Measurements from ENCODE around the gene NUBPL.
"Not testable (repeated sequence)": the region's sequence is repeated elsewhere in the genome, so short reads cannot be mapped to it uniquely, and the experiment has no call there.

The NUBPL gene

GRCh38 chr14:31880935-31881334, 319.7 kb downstream of the NUBPL start:
- DNase-seq (ENCODE audit: low read depth) = peak; percentile 73

- no peak for DNase-seq (ENCODE audit: low read depth)
Observed at GRCh38 chr14:31881531-31882310, 320.5 kb downstream of the NUBPL start.

GRCh38 chr14:31884238-31884637, 323.0 kb downstream of the NUBPL start:
- no peak for DNase-seq (ENCODE audit: low read depth)

DNA sequence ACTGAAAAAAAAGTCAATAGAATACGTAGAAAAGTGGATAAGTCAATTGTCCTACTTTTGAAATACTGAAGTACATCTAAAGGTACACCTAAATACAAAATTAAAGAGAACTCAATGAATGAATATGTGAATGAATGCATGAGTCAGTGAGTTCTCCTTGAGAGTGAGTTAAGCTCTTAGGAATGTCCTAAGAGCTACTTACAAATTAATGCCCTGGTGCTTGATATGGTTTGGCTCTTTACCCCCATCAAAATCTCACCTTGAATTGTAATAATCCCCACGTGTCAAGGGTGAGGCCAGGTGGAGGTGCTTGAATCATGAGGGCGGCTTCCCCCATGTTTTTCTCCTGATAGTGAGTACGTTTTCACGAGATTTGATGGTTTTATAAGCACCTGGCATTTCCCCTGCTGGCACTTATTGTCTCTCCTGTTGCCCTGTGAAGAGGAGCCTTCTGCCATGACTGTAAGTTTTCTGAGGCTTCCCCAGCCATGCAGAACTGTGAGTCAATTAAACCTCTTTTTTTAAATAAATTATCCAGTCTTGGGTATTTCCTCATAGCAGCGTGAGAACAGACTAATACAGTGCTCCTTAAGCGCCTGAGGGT, 323.7 kb downstream of the NUBPL start:
- DNase-seq (ENCODE audit: low read depth) = no peak

GRCh38 chr14:31886156-31886835, 325.1 kb downstream of the NUBPL start:
- peak; percentile 57 for DNase-seq (ENCODE audit: low read depth)

GRCh38 chr14:31887929-31888580, 326.9 kb downstream of the NUBPL start:
- no peak for DNase-seq (ENCODE audit: low read depth)

GRCh38 chr14:31889297-31889696, 328.1 kb downstream of the NUBPL start:
- DNase-seq (ENCODE audit: low read depth) = no peak

- not testable (repeated sequence) for DNase-seq (ENCODE audit: low read depth)
Observed at GRCh38 chr14:31890202-31890601, 329.0 kb downstream of the NUBPL start.

- DNase-seq (ENCODE audit: low read depth) = no peak
Observed at GRCh38 chr14:31893221-31893757, 332.1 kb downstream of the NUBPL start.

DNA sequence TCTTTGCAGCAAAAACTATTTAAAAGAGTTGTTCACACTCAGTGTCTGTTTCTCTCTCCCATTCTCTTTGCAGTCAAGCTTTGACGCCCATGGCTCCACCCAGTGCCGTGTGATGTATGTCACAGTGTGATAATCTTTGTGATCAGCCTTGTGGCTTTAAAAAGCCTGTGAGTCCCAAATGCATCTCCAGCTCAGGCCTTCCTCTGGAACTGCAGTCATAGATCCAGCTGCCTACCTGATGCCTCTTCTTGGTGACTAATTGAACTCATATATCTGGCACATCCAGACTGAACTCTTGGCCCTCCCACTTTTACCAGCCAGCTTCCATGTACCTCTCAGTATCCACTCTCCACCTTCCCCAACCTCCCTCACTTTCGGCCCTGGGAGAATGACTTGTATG, 333.1 kb downstream of the NUBPL start:
- DNase-seq (ENCODE audit: low read depth) = no peak

DNA sequence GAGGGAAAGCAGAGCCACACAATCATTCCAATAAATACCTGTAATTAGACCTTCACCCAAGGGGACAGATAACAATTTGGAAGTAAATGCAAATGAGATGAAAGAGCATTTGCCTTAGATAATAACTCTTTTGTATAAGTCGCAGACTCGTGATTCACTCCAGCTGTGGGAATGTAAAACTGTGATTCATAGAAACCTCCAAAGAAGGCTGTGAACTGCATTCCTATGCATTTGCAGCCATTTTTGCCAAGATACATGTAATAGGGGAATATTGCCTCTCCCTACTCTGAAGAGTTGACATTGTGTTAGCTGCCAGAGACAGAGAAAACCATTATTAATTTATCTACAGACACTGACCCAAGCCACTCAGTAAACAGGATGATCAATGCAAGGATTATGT, 334.0 kb downstream of the NUBPL start:
- no peak for DNase-seq (ENCODE audit: low read depth)

DNA sequence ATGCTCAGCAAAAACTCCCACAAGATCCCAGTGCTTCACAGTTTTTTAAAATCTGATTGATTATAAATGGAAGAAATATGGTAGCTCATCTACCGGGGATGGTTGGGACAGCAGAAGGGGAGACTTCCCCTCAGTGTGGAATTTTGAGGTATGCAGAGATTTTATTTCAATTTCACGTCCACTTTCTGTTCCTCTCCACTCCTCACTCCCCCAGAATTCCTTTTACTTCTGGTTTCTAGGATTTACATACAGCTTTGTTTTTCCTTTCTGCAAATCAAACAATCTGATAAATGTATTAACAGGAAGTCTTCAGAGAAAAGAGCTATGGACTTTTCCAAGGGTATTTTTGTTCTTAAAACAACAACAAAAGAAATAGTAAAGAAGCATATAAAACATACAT, 334.4 kb downstream of the NUBPL start:
- no peak for DNase-seq (ENCODE audit: low read depth)

DNA sequence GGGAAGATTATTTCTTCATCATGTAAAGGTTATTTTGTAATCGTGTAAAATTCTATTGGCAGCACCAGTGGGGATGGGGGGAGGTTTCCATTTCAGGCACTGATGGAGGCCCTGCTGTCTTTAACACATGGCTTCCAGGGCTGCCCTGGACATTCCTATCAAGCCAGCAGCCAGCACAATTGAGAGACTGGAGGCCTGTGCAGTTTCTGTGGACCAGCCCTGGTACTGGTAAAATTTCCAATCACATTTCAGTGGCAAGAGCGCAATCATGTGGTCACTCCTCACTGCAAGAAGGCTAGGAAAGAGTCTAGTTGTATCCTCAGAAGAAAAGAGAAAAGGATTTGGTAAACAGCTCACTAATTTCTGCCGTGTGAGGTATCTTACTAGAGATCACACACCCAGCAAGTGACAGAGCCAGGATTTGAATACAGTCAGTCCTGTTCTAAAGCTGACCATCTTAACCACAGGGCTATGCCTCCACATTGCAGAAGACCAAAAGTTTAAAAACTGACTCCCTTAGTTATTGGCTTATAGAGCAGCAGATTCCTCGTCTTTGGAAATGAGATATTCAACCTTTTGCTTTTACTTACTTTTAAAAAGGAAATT, 336.5 kb downstream of the NUBPL start:
- DNase-seq (ENCODE audit: low read depth) = no peak

DNA sequence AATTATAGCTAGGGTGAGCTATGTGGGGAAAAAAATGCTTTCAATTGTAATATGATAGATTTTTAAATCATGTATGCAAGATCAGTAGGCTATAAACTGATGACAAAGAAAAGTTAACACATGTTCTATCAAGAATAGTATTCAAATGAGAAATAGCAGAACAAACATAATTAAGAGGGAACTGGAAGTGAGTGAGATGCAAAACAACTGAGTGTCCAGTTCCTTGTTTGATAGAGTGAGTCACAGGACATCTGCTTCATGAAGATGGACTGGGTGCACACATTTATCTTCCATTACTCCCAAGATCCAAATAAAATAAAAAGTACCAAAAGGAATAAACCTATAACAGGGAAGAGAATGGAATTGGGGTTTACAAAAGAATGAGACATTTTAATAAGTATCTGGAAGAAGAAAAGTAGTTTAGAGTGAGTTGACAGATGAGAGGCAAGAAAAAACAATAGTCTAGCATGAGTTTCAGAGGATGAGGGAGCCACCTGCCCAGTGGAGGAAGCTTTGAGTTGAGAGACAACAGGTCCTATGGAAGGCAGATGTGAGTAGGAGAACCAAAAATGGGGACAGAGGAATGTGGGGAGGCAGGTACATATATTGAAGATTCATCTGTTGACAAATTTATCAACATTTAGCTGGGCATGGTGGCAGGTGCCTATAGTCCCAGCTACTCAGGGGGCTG, 337.8 kb downstream of the NUBPL start:
- no peak for DNase-seq (ENCODE audit: low read depth)

GRCh38 chr14:31902002-31902401, 340.8 kb downstream of the NUBPL start:
- DNase-seq (ENCODE audit: low read depth) = no peak

DNA sequence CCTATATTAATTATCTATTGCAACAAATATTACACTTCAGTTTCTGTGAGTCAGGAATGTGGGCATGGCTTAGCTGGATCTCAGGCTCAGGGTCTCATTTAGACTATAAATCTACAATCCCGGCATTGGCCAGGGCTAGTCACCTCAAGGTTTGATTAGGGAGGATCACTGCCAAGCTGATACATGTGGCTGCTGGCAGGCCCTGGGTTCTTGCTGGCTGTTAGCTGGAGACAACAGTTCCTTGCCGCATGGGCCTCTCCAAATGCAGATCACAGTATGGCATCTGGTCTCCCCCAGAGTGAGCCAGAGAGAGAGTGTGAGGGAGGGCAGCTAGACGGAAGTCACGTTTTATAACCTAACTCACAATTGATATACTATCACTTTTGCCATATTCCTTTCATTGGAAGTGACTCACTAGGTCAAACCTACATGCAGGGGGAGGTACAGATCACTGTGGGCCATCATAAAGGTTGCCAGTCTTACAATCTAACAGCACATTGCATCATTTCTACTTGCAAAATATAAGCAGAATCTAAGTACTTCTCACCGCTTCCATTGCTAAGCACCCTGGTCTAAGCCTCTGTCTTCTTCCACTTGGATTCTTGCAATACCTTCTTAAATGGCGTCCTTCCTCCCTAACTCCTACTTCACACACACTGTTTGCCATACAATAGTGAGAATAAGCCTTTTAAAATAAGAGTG, 341.9 kb downstream of the NUBPL start:
- DNase-seq (ENCODE audit: low read depth) = no peak

DNA sequence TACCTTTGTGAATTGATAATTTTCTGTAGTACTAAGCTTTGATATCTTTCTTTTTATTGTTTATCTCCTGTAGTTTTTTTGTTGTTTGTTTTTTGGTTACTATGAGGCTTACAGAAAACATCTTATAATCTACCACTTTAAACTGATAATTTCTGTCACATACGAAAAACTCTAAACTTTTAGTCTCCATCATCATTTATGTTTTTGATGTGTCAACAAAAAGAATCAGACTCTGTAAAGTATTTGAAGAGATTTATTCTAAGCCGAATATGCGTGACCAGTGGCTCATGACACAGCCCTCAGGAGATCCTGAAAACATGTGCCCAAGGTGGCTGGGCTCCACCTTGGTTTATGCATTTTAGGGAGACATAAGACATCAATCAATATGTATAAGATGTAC, 348.8 kb downstream of the NUBPL start:
- DNase-seq (ENCODE audit: low read depth) = no peak

Data from stromal cell of bone marrow (primary cell).